DMS53 treated with DMSO at 0.1 percent for 48 hours (cell line): ENCODE data around the gene MAG.

Experiments
- DNase-seq: peaks from one replicate; lab custom pipeline; 2025; ENCODE audit not compliant: unreplicated experiment; lab: John Stamatoyannopoulos, UW

MAG gene

DNA sequence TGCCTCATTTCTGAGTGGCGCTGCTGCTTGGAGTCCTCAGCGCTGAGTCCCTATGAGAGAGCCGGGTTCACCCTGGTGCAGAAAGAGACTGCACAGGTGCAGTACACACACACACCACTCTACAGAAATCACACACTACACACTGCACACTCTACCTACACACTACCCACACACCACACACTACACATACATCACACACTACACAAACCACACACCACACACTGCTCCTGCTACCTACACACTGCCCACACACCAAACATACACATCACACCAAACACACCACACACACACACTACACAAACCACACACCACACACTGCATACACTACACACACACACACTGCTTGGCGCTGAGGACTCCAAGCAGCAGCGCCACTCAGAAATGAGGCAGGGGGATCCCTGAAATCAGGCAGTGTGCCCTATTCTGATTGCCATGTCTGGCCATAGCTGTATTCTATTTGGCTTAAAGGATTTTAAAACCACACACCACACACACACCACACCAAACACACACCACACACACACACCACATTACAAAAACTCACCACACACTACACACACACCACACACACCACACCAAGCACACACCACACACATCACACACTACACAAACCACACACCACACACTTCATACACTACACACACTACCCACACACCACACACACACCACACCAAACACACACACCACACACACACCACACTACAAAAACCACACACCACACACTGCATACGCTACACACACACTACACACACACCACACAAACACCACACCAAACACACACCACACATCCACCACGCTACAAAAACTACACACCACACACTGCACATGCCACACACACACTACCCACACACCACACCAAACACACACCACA is 4.9 kb downstream of the MAG start:
- DNase-seq, result no peak

DNA sequence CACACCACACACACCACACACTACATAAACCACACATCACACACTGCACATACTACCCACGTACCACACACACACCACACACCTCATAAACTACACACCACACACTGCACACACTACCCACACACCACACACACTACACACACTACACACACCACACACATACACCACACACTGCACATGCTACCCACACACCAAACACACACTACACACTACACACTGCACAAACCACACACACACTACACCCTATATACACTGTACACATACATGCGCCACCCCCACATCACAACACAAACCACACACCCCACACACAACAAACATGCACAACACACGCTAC is 5.5 kb downstream of the MAG start:
- no peak for DNase-seq

DNA sequence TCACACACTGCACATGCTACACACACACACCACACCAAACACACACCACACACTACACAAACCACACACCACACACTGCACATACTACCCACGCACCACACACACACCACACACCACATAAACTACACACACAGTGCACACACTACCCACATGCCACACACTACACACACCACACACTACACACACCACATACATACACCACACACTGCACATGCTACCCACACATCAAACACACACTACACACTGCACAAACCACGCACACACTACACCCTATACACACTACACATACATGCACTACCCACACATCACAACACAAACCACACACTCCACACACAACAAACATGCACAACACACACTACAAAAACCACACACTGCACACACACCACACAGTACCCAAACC is 6.0 kb downstream of the MAG start:
- DNase-seq, result no peak

DNA sequence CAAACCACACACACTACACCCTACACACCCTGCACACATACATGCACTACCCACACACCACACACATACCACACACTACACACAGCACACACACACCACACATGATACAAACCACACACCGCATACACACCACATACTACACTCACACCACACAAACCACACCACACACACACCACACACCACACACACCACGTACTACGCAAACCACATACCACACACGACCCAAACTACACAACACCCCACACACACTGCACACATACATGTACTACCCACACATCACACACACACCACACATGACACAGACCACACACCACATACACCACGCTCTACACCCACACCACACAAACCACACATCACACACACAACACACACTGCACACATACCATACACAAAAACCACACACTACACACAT is 6.6 kb downstream of the MAG start:
- DNase-seq, result no peak

DNA sequence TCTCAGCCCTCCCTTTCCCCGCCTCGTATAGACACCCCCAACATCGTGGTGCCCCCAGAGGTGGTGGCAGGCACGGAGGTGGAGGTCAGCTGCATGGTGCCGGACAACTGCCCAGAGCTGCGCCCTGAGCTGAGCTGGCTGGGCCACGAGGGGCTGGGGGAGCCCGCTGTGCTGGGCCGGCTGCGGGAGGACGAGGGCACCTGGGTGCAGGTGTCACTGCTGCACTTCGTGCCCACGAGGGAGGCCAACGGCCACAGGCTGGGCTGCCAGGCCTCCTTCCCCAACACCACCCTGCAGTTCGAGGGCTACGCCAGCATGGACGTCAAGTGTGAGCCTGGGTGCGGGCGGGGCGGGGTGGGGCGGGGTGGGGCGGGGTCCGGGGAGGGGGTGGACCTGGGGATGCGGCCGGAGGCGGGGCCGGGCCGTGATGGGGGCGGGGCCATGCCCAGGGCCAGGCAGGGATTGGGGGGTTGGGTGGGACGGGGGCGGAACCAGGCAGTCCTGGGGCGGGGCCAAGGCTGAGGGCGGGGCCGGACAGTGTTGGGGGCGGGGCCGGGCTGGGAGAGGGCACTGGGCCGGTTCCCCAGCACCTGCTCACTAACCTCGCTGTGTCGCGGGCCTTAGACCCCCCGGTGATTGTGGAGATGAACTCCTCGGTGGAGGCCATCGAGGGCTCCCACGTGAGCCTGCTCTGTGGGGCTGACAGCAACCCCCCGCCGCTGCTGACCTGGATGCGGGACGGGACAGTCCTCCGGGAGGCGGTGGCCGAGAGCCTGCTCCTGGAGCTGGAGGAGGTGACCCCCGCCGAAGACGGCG is 7.8 kb downstream of the MAG start:
- DNase-seq, result no peak

DNA sequence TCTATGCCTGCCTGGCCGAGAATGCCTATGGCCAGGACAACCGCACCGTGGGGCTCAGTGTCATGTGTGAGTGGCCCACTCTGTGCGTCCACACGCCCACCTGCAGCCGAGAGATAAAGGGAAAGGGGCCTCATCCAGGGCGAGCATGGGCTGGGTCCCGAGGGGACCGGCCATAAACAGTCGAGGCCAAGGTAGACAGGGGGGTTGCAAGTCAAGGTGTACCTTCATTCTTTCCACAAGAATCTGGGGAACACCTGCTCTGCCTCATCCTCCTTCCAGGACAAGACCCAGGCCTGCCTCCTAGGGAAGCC is 8.3 kb downstream of the MAG start:
- DNase-seq, result no peak

DNA sequence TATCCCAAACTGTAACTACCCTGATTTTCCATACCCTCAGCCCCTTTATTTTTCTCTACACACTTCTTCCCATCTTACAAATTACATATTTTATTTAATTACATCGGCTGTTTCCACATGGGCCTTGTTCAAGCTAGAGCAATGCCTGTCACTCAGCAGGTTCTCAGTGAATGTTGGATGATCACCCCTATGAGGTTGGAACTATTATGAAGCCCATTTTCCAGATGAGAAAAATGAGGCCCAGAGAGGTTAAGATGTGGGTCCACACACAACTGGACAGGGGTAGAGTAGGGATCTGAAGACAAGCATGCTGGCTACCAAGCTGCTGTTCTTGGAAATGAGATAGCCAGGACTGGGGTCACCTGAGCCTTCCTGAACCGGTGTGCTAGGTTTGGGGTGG is 10.0 kb downstream of the MAG start:
- no peak for DNase-seq

DNA sequence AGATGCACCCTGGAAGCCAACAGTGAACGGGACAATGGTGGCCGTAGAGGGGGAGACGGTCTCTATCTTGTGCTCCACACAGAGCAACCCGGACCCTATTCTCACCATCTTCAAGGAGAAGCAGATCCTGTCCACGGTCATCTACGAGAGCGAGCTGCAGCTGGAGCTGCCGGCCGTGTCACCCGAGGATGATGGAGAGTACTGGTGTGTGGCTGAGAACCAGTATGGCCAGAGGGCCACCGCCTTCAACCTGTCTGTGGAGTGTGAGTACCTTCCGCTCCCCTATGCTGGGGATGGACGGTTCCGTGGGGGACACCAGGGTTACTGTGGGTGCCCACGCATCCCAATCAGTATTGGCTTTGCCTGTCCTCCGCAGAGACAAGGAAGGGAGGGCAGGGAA is 10.5 kb downstream of the MAG start:
- no peak for DNase-seq

DNA sequence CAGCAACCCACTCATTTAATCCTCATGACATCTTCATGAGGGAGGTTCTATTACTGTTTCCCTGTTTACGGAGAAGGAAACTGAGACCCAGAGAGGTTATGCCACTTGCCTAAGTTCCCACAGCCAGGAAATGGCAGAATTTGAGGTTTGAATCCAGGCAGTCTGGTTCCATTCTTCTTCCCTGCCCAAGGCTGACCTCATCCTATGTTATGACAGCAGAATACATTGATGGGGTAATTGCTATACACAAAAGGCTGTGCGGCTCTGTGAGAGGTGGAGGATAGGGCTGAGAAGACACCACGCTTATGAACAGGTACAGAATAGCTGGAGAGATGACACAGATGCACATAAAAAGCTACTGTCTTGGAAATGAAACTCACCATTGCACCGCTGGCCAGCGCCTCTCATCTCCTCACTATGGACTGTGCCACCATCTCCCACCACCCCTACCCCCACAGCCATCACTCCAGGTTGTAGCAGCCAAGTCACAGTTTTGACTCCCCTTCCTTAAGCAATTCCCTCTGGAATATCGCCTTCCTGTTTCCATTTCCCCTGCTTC is 11.5 kb downstream of the MAG start:
- DNase-seq, result no peak

DNA sequence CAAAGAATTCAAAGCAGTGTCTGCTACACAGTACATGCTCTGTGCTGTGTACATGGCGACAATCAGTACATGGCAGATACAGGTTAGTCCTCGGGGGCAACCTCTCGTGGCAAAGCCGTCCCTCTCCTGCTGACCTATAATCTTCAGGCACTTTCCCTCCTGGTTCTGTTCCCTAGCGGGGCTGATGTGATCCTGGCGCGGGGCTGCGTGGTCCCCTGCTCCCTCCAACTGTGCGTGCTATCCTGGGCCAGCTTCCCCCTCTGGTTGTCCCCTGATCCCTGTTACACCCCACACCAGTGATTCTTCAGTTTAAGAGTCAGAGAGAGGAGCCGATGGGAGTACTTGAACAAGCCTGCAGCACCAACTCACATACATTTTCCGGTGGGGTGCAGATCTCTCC is 12.1 kb downstream of the MAG start:
- no peak for DNase-seq

DNA sequence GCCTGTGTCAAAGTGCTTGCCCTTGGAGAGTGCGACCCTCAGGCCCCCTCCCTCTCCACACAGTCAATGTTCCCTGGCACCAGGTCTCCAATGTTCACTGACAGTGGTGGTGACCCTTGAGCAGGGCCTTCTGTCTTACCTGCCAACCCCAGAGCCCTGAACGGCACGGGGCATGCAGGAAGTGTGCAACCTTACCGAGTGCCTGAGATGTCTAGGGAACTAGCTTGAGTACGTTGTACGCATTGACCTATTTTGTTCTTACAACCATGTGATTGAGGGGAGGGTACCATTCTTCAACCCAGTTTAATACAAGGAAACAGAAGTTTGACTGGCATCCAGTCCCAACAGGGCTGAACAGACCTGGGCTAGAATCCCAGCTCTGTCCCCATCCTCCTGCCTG is 13.2 kb downstream of the MAG start:
- DNase-seq, result no peak

DNA sequence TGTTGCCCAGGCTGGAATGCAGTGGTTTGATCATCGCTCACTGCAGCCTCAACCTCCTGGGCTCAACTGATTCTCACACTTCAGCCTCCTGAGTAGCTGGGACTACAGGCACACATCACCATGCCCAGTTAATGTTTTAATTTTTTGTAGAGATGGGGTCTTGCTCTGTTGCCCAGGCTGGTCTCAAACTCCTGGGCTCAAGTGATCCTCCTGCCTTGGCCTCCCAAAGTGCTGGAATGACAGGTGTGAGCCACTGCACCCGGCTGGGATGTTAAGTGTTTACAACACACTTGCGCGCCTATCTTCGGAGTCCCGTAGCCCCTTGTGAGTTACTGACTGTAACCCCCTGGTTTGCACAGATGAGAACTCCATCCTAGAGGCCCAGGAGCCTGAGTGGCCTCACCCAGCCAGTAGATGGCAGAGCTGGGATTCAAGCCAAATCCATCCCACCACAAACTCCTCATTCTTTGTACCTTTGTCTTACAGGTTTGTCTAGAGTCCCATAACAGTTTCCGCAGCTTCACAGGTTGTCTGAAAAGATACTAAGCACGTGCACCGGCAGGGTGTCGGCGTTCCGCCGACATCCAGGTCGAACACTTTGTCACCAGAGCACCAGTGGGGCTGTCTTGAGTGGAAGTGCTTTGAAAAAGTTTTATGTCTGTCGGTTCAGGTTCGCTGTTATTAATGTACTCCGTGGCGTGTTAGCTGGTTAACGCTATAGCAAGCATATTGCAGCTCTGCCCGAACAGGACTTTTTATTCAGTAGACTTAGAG is 14.7 kb downstream of the MAG start:
- no peak for DNase-seq

DNA sequence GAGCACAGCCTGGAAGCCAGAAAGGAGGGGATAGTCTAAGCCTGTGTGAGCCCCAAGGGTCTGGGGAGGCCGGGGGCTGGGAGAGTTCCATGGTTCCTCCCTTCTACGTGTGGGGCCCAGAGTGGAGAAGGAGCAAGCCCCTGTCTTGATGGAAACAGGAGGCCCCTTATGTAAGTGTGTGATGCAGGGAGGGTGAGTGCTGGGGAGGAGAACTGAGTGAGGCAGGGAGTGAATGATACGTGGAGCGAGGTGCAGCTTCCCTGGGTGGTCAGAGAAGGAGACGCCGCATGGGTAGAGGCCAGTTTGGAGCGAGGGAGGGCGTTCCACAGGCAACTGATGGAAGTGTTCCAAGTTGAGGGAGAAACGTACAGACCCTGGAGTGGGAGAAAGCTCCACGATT is 16.0 kb downstream of the MAG start:
- DNase-seq, result no peak

DNA sequence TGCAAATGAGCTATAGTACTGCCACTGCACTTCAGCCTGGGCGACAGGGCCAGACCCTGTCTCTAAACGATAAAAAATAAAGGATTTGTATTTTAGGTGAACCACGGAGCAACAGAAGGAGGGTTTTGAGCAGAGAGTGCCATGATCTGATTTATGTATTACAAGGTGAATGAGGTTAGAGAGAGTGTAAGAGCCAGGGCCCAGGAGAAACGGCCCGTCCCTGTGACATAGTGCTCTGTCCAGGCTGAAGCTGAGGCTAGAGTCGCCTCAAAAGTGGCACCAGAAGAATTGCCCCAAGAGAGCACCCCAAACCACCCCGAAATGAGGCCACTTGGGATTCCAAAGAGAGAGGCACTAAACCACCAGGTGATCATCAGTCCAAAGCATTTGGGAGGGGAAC is 16.9 kb downstream of the MAG start:
- no peak for DNase-seq

DNA sequence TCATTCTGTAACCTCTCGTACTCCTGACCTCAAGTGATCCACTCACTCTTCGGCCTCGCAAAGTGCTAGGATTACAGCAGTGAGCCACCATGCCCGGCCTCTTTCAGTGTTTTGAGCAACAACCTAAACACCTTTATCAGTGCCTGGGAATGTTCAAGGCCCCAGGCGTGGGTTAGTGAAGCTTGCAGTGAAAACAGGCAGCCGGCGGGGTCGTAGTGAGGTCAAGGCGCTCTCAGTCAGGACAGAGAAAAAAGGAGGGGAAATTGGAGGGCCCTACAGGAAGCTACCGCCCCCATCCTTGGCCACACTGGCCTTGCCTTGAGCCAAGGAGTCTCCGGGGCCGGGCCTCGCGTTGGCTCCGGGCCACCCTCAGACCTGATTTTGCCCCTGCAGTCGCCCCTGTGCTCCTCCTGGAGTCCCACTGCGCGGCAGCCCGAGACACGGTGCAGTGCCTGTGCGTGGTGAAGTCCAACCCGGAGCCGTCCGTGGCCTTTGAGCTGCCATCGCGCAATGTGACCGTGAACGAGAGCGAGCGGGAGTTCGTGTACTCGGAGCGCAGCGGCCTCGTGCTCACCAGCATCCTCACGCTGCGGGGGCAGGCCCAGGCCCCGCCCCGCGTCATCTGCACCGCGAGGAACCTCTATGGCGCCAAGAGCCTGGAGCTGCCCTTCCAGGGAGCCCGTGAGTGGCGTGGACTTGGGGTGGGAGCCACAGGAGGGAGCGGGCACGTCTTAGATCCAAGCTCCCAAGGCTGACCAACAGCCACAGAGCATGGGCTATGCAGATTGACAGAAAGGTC is 17.7 kb downstream of the MAG start:
- DNase-seq, result no peak

DNA sequence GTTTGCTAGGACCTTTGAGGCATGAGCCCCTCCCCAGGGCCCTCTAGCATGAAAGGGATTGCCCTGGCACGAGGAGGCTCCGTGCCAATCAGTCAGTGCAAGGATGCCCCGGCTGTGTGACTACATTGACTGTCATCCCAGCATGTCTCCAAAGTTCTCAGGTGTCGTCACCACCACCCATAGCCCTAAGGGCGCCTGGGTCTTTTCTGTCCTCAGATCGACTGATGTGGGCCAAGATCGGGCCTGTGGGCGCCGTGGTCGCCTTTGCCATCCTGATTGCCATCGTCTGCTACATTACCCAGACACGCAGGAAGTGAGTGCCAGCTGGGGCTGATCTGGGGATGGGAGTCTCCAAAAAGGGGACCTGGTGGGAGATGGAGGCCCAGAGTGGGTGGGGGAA is 18.4 kb downstream of the MAG start:
- no peak for DNase-seq

DNA sequence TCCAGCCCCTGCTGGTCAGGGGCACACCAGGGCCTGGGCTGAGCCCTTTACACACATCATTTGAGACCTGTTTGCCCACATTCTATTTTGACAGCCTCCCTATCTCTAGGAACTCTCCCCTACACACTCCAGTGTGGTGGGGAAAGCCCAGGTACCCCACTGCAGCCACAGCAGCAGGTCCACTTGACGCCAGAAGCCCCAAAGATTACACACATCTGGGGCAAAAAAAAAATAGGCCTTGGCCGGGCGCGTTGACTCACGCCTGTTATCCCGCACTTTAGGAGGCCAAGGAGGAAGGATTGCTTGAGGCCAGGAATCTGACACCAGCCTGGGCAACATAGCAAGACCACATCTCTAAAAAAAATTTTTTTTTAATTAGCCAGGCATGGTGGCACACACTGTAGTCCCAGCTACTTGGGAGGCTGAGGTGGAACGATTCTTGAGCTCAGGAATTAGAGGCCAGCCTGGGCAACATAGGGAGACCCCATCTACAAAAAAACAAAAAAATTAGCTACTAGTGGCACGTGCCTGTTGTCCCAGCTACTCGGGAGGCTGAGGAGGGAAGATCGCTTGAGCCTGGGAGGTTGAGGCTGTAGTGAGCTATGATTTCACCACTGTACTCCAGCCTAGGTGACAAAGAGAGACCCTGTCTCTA is 19.0 kb downstream of the MAG start:
- DNase-seq, result no peak

DNA sequence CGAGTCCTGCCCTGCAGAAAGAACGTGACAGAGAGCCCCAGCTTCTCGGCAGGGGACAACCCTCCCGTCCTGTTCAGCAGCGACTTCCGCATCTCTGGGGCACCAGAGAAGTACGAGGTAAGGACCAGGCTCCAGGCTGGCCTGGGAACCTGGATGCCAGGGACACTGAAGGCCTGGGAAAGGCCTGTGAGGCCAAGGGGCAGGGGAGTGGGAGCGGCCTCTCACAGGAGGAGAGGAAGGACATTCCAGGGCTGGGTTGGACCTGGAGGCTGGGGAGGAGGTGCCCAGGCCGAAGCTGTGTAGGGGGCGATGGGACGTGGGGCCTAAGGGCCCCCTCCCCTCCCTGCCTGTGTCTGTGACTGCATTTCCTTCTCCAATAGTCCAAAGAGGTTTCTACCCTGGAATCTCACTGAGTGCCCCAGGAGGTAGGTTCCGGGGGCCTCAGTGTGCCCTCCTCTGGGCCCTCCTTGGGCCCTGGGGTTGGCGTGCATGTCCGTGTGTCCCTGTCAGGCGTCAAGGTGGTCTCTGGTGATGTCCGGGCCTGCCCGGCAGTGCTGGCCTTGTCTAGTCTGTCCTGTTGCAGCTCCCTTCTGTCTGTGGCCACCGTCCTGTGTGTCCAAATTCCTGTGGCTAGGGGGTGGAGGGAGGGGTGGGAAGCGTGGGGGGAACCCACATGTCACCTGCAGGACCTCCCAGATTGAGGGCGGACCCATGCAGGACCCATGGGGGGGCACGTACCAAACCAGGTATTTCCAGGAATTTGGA is 20.1 kb downstream of the MAG start:
- no peak for DNase-seq

DNA sequence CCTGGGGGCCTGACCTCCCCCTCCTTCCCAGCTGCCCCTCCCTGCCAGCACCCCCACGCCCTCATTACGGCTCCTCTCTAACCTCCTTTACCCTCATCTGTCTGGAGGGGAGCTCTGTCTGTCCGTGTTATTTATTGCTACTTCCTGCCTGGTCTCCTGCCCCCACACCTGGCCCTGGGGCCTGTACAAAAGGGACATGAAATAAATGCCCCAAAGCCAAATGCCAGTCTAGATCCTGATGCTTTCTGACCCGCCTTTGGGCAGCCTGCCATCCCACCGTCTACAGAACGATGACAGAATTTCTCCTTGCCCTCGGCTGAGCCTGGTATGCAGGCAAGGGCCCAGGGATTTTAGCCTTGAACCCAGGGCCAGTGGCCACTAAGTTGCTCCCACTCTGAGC is 21.6 kb downstream of the MAG start:
- no peak for DNase-seq

DNA sequence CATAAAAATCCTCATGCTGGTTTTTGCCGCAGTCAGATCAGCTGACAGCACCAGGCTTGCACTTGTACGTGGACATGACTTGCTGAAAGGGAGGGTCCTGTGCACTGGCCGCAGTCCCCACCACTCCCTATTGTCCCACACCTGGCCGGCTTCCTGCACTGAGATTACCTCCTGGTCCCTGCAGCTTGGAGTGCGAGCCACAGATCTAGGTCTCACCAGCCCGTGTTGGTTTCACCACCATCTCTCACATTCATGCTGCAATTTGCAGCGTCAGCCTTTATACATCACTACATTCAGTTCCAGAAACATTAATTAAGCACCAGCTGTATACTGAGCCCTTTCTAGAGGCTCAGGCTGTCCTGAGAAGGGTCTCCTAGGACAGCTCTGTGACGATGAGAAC is 22.1 kb downstream of the MAG start:
- no peak for DNase-seq
